LHCN-M2 (cell line): Measurements from ENCODE around the gene AP5B1. TPM values are rescaled to one million over a fixed set of nuclear protein-coding genes. Genes with fewer than 3 reads are reported as not detected.

ENCODE experiments used
- DNase-seq: peaks from one replicate; pipeline ENCODE4 v3.0.0-alpha.2; 2012; ENCODE audit warnings: low read depth
- polyA plus RNA-seq: library from polyadenylated mRNA; unstranded; fragments of >200 nt; gene quantifications from one replicate; pipeline ENCODE4 v1.2.1, GENCODE V29; 2012; ENCODE audit warnings: missing spikeins
- total RNA-seq: library from RNA; depleted of rRNA; stranded (reverse); fragments of >200 nt; gene quantifications from 2 replicates; pipeline ENCODE4 v1.2.3, GENCODE V29; 2014; rRNA removed

AP5B1 gene, protein sequence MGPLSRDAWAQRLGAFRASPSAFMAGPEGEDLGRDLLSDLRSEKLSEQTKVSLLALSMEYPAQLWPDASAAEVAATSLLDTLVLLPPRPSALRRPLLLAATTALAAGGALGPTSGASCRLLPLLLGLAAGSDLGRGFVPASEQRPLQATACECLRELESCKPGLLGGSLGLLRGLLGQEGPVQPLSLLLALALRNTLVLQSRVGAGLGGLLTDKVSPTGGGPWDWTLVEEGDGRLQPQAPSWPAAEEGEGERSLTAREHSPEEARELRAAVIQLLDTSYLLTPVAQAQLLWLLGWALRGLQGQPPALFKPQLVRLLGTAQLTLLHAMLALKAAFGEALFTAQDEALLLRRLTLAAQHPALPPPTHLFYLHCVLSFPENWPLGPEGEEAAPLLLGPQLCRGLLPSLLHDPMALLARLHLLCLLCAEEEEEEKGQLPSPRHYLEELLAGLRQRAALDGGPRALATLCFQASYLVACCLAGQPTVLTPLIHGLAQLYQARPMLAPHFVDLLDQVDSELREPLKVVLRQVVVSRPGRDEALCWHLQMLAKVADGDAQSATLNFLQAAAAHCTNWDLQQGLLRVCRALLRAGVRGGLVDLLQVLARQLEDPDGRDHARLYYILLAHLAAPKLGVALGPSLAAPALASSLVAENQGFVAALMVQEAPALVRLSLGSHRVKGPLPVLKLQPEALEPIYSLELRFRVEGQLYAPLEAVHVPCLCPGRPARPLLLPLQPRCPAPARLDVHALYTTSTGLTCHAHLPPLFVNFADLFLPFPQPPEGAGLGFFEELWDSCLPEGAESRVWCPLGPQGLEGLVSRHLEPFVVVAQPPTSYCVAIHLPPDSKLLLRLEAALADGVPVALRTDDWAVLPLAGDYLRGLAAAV
- total RNA-seq = 12.8 and 14.1 TPM in 2 replicates
- 5.0 TPM for polyA plus RNA-seq

- peak; percentile 31 for DNase-seq
These were observed at the start of gene AP5B1 for GRCh38 chr11:65780770-65781151. Gene AP5B1 (minus strand): TSS chr11:65780976. CDS start chr11:65780591, 385 bp downstream.

- DNase-seq = no peak
These were observed 48.7 kb upstream of the AP5B1 start for GRCh38 chr11:65829459-65829858.

DNA sequence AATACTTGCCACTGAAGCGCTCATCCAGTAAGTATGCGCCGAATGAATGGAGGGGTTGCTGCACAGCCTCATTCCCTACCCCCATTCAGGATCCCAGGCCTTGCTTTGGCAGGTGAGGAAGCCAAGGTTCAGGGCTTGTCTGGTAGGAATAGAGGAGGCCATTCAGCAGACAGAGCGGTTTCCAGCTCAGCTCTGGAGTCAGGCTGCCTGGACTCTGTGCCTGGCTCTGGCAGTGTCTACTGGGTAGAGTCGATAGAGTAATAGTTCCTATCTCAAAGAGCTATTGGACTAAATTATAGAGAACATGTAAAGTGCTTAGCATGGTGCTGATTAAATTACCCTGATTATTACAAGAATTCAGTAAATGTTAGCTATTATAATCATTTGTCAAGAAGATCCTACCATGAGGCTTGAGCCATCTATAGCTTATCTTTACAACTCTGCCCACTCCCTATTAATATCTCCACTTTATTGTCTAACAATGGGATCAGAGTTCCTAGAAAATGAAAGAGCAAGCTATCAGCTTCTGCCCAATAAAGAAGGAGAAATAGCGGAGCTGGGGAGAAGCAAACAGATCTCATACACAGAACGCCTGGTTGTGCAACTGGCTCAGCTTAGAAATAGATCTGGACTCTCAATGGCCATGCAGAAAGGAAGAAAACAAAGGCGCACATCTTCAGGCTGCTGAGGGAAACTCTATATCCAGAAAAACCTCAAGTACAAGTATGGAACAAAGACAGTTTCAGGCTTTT, 46.4 kb upstream of the AP5B1 start:
- no peak for DNase-seq

DNA sequence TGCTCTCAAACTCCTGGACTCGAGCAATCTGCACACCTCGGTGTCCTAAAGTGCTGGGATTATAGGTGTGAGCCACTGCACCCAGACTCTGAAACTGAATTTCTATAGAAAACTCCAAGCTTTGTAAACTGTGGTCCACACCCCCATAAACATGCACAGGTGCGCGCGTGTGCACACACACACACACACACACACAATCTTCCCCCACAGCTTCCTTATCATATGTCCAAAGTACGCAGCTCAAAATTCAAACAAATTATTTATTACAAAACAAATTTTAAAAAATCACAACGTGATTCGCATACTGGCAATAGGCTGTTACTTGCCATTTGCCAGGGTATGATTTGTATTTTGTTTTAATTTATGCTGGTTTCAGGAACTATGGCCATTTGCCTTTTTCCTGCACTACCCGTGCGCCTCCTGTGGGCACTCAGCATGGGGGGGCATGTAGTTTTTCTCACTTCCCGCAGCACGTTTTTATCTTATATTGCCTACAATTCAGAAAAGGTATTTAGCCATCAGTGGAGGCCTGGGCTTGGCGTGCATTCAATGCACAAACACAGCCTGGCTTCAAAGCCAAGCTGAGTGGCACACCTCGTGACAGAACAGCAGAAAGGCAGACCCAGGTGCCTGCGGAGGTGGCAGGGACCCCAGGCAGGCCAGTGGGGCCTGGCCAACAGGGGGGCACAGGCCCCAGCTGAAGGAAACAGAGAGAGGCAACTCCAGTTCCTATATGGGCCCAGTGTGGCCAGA, 42.2 kb upstream of the AP5B1 start:
- no peak for DNase-seq

DNA sequence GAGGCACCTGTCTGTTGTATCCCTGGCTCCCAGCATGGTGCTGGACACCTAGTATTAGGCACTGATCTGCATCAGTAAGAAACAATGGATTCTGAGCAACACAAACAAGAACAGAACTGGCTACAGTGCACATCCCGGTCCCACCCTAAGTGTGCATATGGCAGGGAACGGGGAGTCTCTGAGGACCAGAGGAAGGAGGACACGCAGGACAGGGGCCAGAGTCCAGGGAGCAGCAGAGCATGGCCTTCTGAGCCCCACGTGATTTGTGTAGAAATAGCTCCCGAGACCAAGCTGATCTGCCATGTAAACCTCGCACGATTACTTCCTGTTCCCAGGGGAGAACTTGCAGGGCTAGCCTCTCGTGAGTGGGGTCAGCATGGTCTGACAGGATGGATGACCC, 40.3 kb upstream of the AP5B1 start:
- no peak for DNase-seq

DNA sequence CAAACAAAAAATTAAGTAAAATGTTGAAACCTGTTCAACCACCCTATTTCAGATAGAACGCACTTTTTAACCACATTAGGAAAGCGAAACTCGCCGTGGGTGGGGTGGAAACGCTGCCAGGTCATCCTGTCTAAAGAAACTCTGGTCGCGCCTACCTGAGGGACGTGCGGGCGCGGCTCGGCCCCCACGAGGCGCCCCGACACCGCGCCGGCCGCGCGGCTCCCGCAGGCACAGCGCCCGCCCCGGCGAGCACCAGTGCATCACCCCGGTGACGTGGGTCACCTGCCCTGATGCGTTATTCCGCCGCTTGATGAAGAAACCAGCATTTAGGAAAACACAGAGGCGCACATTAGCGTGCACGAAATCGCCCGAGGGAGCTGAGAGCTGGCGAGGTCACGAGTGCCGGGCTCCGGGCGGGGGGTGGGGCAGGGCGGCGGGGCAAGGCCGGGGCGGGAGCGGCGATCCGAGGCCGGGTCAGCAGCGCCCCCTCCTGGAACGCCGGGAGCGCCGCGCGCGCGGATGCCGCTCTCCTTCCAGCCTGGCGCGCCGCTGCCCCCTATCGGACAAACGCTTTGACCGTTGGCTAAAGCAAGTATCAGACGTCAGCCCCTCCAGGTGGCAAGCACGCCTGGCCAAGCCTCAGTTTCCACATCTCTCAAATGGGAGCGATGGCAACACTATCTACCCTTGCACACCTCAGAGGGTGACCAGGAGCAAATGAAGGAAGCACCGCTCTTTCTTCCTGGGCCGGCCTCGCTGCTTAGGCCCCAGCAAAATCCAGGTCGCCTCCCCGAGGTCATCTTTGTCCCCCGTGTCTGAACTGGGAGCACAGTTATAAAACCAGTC, 37.3 kb upstream of the AP5B1 start:
- peak; percentile 76 for DNase-seq

DNA sequence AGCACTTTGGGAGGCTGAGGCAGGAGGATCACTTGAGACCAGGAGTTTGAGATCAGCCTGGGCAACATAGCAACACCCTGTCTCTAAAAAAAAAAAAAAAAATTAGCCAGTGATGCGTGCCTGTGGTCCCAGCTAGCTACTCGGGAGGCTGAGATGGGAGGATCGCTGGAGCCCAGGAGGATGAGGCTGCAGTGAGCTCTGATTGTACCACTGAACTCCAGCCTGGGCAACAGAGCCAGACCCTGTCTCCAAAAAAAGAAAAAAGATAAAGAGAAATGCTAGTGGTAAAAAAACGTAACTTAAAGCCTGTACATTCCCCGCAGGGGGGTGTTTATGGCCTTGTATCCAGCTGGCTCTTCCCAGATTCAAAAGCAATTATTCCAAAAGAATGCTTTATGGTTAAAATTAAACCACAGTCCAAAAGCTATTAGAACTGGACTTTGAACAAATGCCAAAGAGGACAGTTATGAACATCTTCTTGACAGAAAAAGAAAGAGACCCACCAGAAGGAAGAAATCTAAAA, 36.6 kb upstream of the AP5B1 start:
- no peak for DNase-seq

GRCh38 chr11:65816696-65817095, 35.9 kb upstream of the AP5B1 start:
- DNase-seq = no peak

- DNase-seq = no peak
These were observed 34.3 kb upstream of the AP5B1 start for GRCh38 chr11:65814986-65815565.

GRCh38 chr11:65814131-65814985, 33.6 kb upstream of the AP5B1 start:
- DNase-seq = no peak

- DNase-seq = peak; percentile 76
These were observed 31.1 kb upstream of the AP5B1 start for GRCh38 chr11:65811764-65812475.

DNA sequence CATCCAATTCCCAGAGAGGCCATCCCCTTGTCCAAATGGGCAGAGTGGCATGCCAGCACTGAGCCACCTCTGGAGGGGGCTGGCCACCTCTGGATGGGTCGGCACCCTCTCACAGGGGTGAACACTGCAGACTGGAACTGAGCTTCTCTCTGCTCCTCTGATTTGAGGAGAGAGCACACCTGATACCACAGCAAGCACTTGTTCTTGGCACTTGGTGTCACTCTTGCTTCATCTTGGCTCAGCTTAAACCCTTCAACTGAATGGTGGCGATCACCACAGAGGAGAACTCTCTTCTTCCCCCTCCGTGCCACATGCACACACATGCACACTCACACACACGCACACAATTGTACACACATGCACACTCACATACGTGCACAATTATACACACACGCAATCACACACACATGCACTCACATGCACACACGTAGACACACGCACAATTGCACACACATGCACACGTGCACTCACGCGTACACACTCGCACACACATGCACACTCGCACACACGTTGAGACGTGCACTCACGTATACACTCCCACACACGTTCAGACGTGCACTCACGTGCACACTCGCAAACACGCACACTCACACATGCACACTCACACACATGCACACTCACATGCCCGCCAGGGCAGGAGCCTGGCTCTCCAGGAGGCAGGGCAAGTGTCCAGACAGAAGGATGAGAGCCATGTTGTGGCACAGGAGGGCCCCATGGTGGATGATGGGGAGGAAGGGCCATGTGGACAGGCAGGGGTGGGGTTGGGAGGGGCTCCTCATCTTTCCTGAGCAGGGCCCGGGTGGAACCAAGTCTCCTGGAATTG, 29.5 kb upstream of the AP5B1 start:
- no peak for DNase-seq

DNA sequence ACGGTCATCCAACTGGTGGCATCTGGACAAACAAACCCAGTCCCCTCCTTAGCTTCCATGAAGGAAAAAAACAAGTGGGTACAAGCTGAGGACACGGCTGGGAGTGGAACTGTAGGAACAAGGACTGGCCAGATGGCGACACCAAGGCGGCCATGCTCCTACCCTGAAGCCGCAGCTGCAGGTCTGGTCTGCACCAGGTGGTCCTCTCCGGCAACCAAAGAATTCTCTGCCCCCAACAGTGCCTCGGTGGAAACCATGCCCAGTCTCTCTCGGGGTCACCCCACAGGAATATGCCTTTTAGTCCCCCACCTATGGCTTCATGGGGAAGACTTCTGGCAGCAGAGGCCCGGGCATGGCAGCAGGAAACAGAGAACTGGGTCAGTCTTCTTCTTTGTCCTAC, 28.7 kb upstream of the AP5B1 start:
- DNase-seq = no peak

DNA sequence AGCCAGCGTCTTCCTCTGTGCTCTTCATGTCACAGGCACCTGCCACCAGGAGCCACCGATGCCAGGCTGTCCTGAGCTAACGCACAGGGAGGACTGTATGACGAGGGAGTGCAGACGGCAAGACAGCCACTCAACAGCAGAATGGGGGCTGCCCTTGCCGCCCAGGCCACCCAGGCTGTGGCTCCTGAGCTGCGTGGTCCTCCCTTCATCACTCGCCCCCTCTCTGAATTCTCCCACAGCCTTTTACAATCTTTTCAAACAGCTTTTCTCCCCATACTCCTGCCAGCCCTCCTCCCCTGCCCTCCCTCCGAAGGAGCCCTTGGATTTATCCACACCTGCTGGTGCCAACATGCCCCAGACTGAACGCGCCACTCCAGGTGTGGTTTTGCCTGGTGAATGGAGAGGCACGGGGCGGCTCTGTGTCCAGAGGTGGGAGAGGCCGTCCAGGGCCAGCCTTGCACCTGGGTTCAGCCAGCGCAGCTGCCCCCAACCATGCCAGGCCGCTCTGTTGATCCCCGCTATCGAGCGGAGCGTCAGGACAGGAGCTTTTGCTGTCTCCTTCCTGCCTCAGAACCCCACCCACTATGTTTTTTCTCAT, 28.1 kb upstream of the AP5B1 start:
- no peak for DNase-seq

GRCh38 chr11:65806979-65807378, 26.2 kb upstream of the AP5B1 start:
- DNase-seq = no peak

DNA sequence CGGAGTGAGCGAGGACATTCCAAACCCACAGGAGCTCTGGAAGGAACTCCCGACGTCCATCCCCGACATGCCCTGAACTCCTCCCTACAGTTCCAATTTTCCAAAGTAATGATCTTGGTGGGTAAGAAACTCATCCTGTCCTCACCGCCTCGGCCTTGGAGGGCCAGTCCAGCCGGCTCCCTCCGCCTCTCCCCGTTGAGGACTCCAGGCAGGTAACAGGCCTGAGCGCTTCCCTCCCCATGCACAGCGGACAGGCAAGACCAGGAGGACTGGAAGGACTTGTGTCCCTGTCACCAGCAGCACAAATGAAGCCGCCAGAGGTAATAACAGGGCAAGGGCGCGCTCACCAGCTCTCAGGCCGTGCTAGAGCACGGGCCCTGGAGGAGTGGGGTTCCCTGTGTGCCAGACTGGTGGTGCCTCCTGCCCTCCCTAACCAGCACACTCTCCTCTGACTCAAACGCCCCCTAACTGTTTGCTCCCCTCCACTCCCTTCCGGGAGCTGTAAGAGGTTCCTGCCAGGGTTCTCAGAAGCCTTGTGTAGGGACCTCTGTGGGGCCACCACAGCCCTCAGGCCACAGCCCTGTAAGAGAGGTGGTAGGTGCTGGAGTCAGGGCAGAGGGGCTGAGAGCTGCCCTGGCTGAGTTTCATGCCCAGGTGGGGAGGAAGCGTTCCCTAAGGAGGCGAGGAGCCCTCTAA, 23.2 kb upstream of the AP5B1 start:
- no peak for DNase-seq
